Measurements from ENCODE around the gene EBF3. TPM values are rescaled to one million over a fixed set of nuclear protein-coding genes. Genes with fewer than 3 reads are reported as not detected.

EBF3 gene
- total and polyA plus RNA-seq, 2 experiments from 2014 or later, result 0.27 to 0.49 TPM

GRCh38 chr10:129924375-129925085, 39.5 kb downstream of the EBF3 start:
- H3K27ac ChIP-seq (ENCODE audit: low read depth), result no peak overlapping the region
- H3K4me2 ChIP-seq, result no peak overlapping the region
- no peak overlapping the region for H3K4me3 ChIP-seq
- H2AFZ ChIP-seq, result no peak overlapping the region
- no peaks in the 10 kb centered on the region for H3K36me3 ChIP-seq (ENCODE audit: insufficient read depth)
- no peaks in the 10 kb centered on the region for H3K36me3 Mint-ChIP-seq (ENCODE audit: low read depth)
- H3K27me3 Mint-ChIP-seq (ENCODE audit: insufficient read depth, low read depth, poor library complexity), result no peaks in the 10 kb centered on the region
- 0 out of 2 replicates have a peak, but pooled peaks cover 2% of the 10 kb centered on the region for H4K20me1 ChIP-seq (replicated peaks; ENCODE audit: insufficient read depth)
- H3K27ac Mint-ChIP-seq, result no peak overlapping the region
- ATAC-seq (no peak), DNase-seq (ENCODE audit: low spot score) (no peak)
- no peaks in the 10 kb centered on the region for H3K27me3 ChIP-seq (ENCODE audit: insufficient read depth)
- H3F3A ChIP-seq (replicated peaks; ENCODE audit: low read depth), result no peaks in the 10 kb centered on the region
- H3K9me2 ChIP-seq (ENCODE audit: insufficient read depth), result no peaks in the 10 kb centered on the region
- no peaks in the 10 kb centered on the region for H3K9me3 Mint-ChIP-seq
- TF ChIP-seq EZH2 (IDR thresholded peaks at IDR 0.05; ENCODE audit: low read depth, unreplicated experiment) (no peak), CTCF (conservative IDR thresholded peaks at IDR 0.05; ENCODE audit: low read depth in 2 of 2) (no peak), EZH2phosphoT487 (IDR thresholded peaks at IDR 0.05; ENCODE audit: unreplicated experiment) (no peak), REST (IDR thresholded peaks at IDR 0.05; ENCODE audit: unreplicated experiment) (no peak), JUNB (IDR thresholded peaks at IDR 0.05; ENCODE audit: unreplicated experiment) (no peak), ZNF114 (CRISPR knock-in tag; IDR thresholded peaks at IDR 0.05) (no peak), STAT1 (IDR thresholded peaks at IDR 0.05; ENCODE audit: unreplicated experiment) (no peak), POLR2AphosphoS5 (IDR thresholded peaks at IDR 0.05; ENCODE audit: low read depth) (no peak)
- H3K4me3 Mint-ChIP-seq, result no peak overlapping the region
- H3K79me2 ChIP-seq (replicated peaks; ENCODE audit: insufficient read depth), result no peaks in the 10 kb centered on the region
- H3K4me1 ChIP-seq (ENCODE audit: insufficient read depth), result no peaks in the 10 kb centered on the region
- peaks cover 3% of the 10 kb centered on the region; the same call in 1 of the 3 replicates for H3K4me1 Mint-ChIP-seq

GRCh38 chr10:129922598-129923123, 41.4 kb downstream of the EBF3 start:
- Mint-ChIP-seq H3K9me3 (no peaks in the 10 kb centered on the region), H3K4me1 (no peaks in the 10 kb centered on the region), H3K27me3 (ENCODE audit: insufficient read depth, low read depth, poor library complexity) (peaks cover 3% of the 10 kb centered on the region), H3K27ac (no peak overlapping the region), H3K36me3 (ENCODE audit: low read depth) (no peaks in the 10 kb centered on the region), H3K4me3 (no peak overlapping the region)
- H2AFZ ChIP-seq, result no peak overlapping the region
- H3F3A ChIP-seq (replicated peaks; ENCODE audit: low read depth), result no peaks in the 10 kb centered on the region
- no peaks in the 10 kb centered on the region for H3K36me3 ChIP-seq (ENCODE audit: insufficient read depth)
- H3K4me3 ChIP-seq, result no peak overlapping the region
- no peaks in the 10 kb centered on the region for H3K79me2 ChIP-seq (replicated peaks; ENCODE audit: insufficient read depth)
- H4K20me1 ChIP-seq (replicated peaks; ENCODE audit: insufficient read depth), result 0 out of 2 replicates have a peak, but pooled peaks cover 2% of the 10 kb centered on the region
- no peak overlapping the region for H3K27ac ChIP-seq (ENCODE audit: low read depth)
- no peak overlapping the region for H3K4me2 ChIP-seq
- H3K4me1 ChIP-seq (ENCODE audit: insufficient read depth), result no peaks in the 10 kb centered on the region
- no peak for ATAC-seq
- H3K27me3 ChIP-seq (ENCODE audit: insufficient read depth), result no peaks in the 10 kb centered on the region
- no peak for DNase-seq (ENCODE audit: low spot score)
- no peaks in the 10 kb centered on the region for H3K9me2 ChIP-seq (ENCODE audit: insufficient read depth)
- TF ChIP-seq JUNB (IDR thresholded peaks at IDR 0.05; ENCODE audit: unreplicated experiment) (no peak), ZNF462 (CRISPR knock-in tag; IDR thresholded peaks at IDR 0.05) (no peak)
